Renal cortical epithelial cell (primary cell): ENCODE measurements around the gene CWC27. TPM values are rescaled to one million over a fixed set of nuclear protein-coding genes. Genes with fewer than 3 reads are reported as not detected.

Experiments
- total RNA-seq: library from RNA; depleted of rRNA; stranded (reverse); fragments of >200 nt; gene quantifications from 2 replicates; pipeline ENCODE4 v1.2.3, GENCODE V29; 2014

Gene CWC27
- total RNA-seq, 1 donor from 2014 or later = 23.5 TPM

Other genes with a start within 250 kb of the CWC27 start
- 0.20 TPM in 1 of 2 replicates, not detected in the other for gene SHISAL2B, start 78.4 kb upstream of the CWC27 start, total RNA-seq
- 21.8 and 25.9 TPM in 2 replicates for gene SREK1IP1, start 239 bp upstream of the CWC27 start, total RNA-seq